Stimulated activated CD8-positive, alpha-beta memory T cell treated with anti-CD3 and anti-CD28 coated beads, Interleukin-7, amount 100 ng/mL, for 24 hours (primary cell): Measurements from ENCODE around the gene OSBPL6.

Experiments
- DNase-seq: peaks from one replicate; pipeline ENCODE4 v3.0.0-alpha.2; 2020; ENCODE audit warnings: low read depth

OSBPL6 gene

DNA sequence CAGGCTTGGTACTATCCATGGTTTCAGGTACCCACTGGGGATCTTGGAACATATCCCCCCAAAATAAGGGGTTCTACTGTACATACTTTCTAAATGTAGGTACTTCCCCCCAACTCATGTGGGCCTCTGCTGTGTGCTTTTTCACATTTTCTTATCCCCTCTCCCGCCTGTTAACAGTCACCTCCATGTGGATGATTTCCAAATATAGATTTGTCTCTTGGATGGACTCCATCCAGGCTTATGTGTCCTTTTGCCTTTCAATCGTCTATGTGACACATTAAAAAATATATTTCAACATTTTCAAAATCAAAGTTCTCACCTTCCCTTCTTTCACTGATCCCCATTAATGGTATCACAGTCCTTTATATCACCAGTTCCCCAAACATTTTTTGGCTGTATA lies 44.4 kb downstream of the OSBPL6 start:
- no peak for DNase-seq

DNA sequence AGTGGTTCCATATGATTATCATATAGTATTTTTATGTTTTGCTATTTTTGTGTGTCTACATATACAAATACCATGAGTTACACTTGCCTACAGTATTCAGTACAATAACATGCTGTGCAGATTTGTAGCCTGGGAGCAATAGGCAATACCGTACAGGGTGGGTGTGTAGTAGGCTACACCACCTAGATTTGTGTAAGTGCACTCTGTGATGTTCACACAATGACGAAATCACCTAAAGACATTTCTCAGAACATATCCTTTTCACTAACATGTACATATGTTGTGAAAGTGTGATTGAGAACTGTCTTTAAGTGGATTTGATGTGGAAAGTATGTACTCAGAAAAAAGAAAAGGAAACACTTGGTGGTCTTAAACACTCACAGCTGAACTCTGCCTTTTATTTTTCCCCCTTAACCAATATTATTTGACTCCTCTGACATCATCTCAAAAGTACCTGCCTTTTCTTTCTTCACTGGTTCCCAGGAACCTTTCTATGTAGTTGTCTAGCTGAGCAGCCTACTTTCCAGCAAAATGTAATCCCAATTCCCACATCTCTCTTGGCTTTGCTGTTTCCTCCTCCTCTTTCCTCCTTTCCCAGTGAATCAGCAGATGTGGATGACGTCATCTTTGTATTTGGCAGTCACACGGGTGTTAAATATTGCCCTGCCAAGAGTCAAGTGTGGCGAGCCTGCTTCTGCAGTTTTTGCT lies 47.7 kb downstream of the OSBPL6 start:
- no peak for DNase-seq

DNA sequence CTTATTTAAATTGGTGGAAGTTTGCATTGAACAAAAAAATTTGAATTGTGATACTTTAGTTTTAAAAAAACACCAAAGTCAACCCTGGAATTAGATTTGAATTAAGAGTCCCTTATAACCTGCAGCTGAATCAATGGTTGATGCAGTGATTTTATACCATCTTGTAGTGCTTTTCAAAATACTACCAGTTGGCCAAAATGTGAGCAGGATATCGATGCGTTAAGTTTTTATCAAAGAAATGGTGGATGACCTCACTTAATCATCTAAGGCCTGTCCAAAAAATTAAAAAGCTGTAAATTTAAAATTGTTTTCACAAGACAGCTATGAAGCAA lies 48.2 kb downstream of the OSBPL6 start:
- DNase-seq, result no peak

DNA sequence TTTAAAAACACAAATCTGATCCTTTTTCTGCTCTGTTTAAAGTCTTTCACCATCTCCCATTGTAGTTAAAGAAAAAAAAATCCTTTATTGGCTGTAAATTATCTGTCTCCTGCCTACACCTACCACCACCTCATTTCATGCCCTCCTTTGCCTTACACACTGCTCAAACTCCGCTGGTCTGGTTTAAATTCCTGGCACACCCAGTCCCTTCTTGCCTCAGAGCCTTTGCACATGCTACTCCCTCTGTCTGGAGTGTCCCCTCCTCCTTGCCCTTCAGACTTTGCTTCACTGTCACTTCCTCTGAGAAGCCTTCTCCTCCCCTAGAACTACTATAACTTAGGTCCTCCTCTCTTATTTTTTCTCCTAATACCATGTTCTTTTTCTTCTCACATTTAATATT lies 49.6 kb downstream of the OSBPL6 start:
- DNase-seq, result no peak

DNA sequence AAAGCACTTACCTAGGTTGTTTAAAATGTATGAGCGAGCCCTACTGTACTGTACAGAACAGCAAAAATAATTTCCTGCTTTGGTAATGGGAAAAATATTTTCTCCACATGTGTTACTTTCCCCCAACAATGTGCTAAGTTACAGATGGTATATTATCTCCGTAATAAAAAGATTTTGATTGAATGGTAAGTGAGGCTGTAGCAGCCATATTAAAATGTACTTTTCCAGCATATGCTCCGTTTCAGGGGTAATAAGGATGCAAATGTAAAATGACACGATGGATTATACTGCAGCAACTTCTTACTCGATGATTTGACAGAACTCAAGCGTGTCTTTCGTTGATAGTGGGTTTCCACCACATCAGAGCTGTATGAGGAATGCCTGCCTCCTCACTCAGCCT lies 50.5 kb downstream of the OSBPL6 start:
- DNase-seq, result no peak

DNA sequence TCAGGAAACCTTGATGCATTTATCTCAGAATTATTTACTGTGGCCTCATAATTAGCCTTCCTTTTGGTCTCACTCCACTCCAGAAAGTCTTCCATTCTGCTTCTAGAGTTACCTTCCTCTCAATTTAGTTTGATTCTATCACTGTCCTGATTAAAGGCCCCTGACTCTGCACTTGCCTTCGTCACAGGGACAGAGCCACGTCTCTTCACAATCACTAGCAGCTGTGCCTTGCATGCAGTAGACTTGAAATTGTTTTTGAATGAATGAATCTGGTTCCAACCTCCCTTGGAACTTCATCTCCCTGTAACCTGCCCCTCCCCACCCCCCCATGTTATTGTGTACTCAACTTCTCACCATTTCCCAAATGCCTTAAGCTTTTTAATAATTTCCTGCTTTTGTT lies 52.4 kb downstream of the OSBPL6 start:
- DNase-seq, result no peak

DNA sequence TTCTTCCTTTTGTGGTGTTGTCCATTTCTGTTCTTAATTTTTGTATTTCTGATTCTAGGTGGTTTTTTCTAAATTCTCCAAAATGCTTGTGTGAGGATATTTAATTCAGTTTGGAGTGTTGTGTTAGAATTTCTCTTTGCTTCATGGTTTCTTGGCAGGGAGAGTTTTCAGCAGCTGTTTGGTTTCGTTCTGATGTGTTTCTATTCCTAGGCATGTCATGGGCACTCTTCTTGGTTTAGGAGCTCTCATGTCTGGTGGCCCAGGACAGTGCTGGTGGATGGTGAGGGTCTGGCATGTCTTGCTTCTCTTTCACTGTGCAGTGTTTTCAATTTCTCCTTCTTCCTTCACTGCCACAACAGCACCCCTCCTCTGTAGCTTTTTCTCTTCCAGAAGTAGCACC lies 52.9 kb downstream of the OSBPL6 start:
- DNase-seq, result no peak

DNA sequence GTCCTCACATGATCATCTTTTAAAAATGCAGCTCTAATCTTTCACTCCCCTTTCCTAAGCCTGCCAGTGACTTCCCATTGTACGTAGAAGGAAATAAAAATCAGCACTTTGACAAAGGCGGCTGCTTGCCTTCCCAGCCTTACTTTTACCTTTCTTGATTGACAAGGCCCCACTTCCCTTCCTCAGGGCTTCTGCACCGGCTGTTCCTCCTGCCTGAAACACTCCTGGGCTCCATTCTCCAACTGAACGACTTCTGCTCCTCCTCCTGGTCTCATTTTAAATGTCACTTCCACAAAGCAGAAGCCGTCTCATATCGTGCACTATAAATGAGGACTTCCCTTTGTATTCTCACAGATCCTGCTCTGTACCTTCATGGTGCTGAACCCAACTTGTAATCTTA lies 56.1 kb downstream of the OSBPL6 start:
- no peak for DNase-seq

DNA sequence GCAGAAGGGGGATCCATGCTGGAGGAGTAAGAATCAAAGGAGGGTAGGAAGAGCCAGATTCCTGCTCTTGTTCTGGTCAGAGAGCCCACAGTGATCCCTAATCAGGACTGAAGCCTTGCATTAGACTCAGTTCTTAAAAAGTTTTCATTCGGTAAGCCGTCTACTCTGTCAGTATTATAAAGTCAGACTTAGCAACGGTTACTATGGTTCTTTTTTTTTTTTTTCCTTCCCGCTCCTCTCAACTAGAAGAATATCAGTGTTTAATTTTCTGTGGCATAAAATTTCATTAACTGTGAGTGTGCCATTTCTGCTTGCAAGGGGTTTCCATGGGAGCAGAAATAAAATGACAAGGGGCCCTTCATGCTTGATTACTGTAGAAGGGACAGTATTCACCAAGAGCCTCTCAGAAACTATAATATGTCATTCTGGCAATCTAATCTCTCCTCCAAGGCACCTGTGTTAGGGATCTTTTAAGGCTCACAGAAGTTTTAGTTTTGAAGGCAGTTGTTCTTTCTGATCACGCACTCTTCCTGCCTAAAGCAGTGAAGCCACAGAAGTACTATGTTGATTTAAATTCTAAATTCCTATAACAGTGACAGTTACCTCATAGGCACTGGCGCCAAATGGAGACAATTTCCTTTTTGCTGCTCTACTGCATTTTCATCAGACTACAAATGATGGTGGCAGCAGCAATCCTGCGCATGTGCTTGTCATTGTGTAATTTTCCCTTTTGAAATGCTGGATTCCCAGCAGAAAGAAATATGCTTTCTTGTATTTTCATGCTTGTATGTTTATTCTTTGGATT lies 57.0 kb downstream of the OSBPL6 start:
- no peak for DNase-seq

DNA sequence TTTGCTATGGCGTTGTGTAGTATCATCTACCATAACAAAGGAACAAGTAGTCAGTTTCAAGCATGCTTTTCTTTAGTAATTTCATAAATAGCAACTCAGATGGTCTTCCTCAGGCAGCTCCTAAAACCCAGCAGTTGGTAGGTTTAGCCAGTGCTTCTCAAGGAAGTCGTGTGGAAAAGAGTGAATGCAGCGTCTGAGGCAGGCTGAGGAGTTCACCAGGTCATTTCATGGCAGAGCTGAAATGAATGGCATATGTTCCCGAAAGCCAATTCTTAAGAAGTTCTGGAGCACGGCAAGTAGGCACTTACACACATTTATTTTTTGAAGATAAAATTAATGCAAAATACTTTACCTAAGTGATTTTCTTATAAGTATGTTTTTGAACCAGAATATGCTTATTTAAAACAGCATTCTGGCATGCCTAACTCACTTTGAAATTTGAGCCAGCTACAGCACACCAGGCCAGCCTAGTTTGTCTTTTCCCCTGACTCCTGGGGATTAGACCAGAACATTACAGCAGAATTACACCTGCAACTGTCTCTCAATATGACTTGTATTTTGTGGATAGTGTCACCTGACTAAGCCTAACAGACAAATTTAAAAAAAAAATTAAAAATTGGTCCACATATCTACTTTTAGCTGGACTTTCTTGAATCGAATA lies 62.2 kb downstream of the OSBPL6 start:
- no peak for DNase-seq

DNA sequence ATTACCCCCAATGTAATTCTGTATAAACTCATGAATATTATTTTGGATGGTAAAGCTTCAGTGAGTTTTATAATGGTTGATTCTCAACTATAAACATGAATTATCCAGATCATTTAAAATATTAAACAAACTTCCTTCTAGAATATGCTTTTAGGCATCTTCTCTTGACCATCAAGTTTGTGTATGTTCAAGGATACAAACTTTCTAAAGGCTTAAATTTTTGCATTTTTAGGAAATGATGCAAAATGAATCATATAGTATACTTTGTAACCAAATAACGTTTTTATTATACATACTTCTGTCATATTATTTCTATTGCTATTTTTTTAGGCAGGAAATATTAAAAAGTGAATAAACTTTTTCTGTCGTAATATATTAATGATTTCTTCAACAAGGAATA lies 62.8 kb downstream of the OSBPL6 start:
- no peak for DNase-seq

DNA sequence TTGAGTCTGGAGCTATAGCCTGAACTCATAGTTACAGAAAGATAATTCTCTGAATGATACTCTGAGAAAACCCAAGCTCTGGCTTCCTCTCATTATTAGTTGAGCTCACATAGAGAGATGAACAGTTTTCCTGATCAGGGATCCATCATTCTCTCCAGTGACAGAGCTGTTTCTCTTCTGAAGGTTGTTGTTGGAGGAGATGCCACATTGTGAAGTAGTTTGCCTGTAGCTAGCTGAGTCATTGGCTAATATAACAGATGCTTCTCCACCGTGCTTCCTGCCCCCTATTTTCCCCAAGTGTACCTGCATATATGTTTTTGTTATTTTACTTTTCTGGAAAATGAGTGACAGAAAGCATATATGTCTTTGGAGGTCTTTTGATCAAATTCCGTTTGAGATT lies 64.6 kb downstream of the OSBPL6 start:
- DNase-seq, result no peak

DNA sequence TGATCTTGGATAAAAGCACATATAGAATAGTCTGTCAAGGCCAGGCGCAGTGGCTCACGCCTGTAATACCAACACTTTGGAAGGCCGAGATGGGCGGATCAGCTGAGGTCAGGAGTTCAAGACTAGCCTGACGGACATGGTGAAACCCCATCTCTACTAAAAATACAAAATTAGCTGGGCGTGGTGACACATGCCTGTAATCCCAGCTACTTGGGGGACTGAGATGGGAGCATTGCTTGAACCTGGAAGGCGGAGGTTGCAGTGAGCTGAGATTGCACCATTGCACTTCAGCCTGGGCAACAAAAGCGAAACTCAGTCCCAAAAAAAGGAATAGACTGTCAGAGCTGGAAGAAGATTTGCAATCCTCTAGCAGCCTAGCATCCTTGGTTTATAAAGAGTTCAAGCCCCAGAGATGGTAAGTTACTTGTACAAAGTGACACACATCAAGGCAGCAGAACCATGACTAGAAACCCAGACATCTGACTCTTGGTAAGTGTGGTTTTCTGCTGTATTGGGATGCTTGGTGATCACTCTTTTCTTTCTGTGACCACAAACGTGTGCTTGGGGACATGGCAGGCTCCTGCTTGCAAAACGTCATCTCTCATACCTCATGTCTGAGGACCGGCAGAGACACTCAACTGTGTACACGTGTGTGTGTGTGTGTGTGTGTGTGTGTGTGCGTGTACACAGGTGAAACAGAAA lies 69.0 kb downstream of the OSBPL6 start:
- no peak for DNase-seq

DNA sequence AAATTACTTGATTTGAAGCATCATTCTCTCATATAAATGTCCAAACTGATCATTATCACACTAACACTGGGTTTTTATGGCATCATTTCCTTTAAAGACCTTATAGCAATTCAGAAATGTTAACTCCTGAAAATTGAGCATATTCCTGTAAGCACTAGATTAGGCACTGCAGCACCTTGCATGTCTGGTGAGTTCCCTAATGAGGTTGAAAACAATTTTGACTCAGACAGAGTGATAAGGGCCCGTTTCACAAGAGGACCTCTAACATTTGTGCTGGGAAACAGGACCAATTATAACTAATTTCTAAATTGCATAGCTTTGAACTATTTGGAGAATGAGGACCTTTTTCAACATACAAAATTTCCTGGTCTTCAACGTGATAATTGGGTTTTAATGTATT lies 69.9 kb downstream of the OSBPL6 start:
- DNase-seq, result no peak

DNA sequence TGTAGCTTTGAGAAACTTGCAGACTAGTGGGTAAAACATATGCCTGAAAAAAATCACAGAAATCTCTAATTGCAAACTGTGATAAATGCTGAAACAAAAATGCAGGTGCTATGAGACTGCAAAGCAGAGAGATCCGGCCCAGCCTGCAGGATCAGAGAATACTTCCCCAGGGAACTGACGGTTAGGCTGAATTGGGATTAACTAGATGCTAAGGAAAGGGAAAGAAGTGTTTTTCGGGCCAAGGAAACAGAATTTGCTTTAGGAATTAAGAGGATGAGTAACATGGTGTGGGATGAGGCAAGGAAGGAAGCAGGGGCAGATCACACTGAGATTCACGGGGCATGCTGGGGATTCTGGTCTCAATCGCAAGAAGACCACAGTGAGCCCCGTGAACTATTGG lies 71.5 kb downstream of the OSBPL6 start:
- DNase-seq, result no peak

DNA sequence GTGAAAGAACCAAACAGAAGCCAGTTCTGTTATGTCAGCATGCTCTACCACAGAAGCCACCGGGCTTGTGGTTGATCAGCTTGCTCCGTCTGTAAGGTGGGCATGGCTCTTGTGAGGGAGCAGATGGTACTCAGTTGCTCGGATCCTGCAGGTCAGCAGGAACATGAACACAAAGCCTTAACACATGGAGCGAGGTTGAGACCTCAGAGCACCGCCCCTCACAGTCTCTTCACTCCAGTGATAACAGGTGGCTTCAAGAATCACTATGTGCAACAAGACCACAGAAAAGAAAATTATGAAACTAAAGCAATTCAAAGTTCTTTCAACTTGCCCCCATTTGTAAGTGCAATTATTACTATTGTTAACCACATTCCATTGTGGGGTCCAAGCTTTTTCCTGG lies 72.1 kb downstream of the OSBPL6 start:
- no peak for DNase-seq

DNA sequence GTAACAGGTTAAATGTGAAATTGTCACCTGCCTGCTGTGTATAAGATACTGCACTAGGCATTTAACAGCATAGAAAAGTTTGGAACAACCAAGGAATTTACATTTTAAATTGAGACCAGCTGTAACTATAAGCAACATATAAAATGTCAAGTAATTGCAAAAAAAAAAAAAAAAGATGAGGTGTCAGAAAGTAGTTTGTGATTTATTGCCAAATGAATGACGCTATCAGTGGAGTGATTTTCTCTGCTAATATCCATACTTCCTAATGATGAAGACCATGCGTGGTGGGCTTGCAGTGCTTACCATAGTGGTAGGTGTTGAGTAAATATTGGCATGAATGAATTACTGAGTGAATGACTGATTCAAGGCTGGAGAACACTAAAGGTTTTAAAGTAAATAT lies 73.3 kb downstream of the OSBPL6 start:
- no peak for DNase-seq

DNA sequence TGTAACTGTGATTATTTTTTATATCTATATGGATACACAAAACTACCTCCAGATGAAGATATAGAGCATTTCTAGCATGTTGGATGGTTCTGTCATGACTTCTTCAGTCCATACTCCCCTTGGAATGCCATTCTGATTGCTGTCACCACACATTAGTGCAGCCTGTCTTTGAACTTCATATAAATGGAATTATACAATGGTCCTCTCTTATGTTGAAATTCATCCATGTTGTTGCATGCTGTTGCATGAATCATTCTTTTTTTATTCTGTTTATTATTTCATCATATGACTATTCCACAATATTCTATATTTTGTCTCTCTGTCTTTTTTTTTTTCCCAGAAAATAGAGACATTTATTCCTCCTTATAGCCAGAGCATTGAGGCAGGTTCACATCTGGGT lies 74.1 kb downstream of the OSBPL6 start:
- no peak for DNase-seq

DNA sequence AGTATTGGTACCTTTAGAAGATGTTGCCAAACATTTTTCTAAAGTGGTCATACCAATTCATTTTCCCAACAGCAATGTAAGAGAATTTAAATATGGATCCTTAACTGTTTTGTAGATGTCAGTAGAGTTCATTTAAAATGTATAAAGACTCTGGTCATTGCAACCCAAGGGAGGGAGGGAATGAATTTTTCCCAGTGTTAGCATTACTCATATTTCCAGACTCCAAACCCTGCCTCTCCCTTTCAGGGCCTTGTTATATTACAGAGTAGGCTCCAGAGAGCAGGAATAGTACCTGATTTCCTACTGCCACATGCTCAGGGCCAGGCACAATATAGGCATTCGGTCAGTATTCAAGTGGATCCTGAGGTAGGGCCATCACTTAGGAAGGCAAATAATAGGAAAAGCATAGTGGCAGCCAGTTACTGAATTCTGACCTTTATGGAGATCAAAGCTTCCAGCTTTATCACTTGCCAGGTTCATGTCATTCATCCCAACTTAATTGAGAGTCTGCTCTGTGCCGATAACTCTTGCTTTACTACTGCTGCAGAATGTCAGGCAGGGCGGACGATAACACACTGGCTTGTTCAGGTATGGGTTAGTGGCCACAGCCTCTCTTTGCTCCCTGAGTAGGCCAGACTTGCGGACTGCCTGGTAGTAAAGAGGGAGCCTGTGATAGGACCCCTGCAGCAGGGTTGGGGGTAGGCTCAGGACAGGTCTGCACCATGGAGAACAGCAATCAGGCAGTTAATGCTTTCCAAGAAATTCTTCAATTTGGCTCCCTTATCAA lies 75.3 kb downstream of the OSBPL6 start:
- no peak for DNase-seq

DNA sequence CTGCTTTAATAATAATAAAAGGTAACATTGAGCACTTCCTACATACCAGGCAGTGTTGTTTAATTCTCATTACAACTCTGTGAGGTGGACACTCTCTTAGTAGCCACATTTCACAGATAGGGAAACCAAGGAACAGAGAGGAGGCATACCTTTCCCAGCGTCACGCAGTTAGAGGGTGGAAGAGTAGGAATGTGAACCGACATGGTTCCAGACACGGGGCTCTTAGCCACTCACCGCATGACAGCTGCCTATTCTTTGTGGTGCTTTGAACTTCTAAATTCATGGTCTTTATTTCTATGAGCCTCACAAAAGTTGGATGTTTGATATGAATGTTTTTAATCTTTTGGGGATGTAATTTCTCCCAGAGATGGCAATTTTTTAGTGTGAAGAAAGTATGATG lies 76.0 kb downstream of the OSBPL6 start:
- DNase-seq, result no peak

DNA sequence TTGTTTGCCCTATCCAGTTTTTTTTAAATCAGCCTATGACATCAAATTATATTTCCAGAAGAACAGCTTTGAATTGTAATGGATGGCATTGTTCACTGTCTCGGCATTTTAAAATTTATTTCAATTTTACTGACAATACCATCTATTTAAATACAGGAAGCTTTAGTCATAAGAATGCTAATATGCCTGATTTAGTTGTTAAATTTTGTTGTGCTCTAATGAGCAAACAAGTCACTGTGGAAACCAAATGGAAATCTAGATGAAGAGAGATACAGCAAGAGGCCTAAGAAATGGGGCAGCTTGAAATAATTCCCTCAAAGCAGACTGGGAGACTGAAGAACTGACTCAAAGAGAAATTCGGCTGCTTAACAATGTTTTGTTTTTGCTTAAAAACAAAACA lies 76.8 kb downstream of the OSBPL6 start:
- DNase-seq, result no peak
